Mesenteric fat pad (tissue), 1 donor: Measurements from ENCODE around the gene PALLD. TPM values are rescaled to one million over a fixed set of nuclear protein-coding genes. Genes with fewer than 3 reads are reported as not detected.
"Not testable (repeated sequence)": the region's sequence is repeated elsewhere in the genome, so short reads cannot be mapped to it uniquely, and the experiment has no call there.

Source experiments
- DNase-seq: peaks from one replicate; pipeline ENCODE4 v3.0.0-alpha.2; 2020; ENCODE audit warnings: low spot score
- total RNA-seq: library from RNA; stranded (reverse); fragmentation: NEBNext Ultra II Directional; extraction: Animal tissue kit (Norgen Biotek cat#: 25700); gene quantifications from one replicate; pipeline ENCODE4 v1.2.1, GENCODE V29; 2021
- donor health status: DM: yes; HTN: yes; CAD: no.

Gene PALLD
- total RNA-seq, 1 donor from 2014 or later = 87.9 TPM

DNA sequence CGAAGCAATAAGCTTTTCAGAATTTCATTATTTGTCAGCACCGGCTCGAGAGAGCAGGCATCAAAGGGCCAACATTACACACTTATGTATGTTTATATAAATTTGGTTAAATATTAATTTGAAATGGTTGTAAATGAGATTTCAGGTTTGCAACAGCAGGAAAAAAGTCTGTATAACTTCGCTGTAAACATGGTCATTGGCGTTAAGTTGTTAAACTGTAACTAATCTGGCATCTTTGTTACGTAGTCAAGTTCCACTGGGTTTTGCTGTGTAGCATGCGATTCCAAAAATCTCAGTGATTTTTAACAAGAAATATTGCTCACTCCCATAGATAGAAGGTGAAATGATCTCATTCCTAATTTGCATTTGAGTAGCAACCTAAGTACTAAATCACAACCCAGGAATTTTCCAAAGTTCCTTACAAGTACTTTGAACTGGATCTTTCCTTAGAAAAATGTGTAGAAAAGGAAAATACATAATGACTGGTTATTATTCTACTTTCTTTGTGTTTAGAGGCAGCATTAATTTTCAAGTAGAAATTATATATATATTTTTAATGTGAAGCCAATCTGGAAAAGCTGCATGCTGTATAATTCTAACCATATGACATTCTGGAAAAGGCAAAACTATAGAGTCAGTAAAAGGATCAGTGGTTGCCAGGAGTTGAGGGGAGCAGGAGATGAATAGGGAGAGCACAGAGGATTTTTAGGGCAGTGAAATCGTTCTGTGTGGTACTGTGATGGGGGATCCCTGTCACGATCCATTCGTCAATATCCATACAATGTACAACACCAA lies 291.1 kb downstream of the PALLD start:
- DNase-seq = no peak

DNA sequence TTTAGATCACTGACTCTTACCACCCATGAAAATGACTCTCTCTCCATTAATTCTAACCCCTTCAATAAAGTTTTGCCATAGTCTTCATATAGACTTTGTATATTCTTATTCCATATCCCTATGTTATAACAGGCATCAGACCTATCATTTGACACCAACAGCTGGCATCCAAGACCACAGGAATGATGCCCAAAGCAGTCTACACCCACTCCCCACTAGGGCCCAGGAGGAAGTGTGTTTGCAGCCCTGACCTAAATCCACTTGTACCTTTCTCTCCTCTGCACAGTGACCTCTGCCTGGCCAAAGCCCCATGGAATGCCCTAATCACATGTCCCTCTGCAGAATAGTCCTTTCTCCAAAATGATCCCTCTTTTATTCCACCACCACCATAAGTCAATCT lies 294.0 kb downstream of the PALLD start:
- no peak for DNase-seq

GRCh38 chr4:168791376-168791775 lies 294.5 kb downstream of the PALLD start:
- DNase-seq = no peak

GRCh38 chr4:168793542-168793941 lies 296.7 kb downstream of the PALLD start:
- no peak for DNase-seq

DNA sequence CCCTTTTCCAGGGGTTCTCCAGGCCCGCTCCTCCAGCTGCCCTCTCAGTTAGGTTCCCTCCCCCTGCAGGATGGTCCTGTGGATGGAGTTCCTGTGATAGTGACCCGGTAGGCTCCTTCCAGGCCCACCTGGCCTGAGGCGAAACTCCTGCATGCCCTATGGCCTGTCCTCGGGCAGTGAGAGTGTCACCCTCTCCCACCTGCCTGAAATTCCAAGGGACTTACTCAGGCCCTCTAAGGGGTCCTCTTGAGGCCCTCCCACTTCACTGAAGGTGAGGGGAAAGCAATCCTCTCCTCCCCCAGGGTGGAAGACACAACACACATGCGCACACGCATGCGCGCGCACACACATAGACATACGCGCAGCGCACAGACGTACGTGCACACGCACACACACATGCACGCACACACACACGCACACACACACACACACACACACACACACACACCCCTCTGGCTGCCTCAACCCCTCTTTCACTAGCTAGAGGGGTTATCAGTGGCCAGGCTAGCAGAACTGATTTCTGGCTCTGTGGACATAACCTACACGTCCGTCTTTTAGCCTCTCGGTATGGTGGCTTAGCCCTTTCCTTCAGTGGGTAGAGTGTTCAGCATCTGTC lies 297.3 kb downstream of the PALLD start:
- DNase-seq = no peak

DNA sequence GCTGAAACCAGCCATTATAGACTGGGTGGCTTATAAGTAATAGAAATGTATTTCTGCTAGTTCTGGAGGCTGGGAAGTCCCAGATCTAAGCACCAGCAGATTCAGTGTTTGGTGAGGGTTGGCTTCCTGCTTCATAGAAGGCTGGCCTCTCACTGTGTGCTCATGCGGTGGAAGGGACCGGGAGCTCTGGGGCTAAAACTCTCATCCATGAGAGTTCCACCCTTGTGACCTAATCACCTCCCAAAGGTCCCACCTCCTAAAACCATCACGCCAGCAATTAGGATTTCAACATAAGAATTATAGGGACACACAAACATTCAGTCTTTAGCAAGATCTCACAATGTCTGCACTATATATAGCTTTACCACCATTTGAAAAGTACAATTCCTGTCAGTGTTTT lies 298.0 kb downstream of the PALLD start:
- DNase-seq = no peak

DNA sequence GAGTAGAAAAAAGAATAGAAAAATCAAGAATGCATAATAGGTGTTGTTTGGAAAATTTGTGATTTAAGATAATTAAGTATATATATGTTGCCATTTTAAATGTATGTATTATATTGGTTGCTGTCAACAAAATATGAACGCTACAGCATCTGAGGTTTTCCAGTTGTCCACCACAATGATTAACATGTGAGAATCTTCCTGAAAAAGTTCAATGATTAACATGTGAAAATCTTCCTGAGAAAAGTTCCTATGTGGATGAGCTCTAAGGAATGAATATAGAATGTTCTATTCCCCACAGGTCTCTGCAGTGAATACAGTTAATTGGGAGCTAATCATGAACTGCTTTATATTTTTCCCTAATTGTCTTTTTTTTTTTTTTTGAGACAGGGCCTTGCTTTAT lies 298.5 kb downstream of the PALLD start:
- DNase-seq = no peak

DNA sequence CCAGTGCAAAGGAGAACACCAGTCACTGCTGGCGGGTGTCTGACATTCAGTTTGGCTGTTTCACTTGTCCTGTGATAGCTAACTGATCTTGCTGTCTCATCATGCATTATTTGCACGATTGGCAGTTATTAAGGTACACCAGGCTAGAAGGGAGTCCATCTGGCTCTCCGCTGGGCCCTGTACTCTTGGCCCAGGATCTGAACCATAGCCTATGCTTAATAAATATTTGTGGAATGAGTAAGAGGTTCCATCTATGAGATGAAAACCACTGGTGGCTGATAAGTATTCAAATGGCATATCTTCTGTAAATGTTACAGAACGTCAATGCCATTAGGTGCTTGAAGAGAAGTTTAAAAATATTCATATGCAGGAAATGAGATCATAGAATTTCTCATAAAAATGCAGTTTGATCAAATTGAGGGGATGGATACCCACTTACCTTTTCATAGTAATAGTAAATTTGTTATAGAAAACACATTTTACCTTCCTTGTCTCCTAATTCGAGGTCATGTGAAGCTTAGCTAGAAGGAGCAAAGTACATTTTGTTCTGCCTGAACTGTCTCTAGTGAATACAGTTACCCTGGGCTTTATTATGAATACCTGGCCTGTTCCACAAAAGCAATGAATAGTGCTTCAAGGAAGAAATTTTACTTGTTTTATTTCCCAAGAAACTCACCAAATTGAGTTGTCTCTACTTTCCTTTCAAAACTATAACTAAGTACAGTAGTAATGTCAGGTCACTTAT lies 299.7 kb downstream of the PALLD start:
- no peak for DNase-seq

GRCh38 chr4:168797194-168797593 lies 300.3 kb downstream of the PALLD start:
- no peak for DNase-seq

DNA sequence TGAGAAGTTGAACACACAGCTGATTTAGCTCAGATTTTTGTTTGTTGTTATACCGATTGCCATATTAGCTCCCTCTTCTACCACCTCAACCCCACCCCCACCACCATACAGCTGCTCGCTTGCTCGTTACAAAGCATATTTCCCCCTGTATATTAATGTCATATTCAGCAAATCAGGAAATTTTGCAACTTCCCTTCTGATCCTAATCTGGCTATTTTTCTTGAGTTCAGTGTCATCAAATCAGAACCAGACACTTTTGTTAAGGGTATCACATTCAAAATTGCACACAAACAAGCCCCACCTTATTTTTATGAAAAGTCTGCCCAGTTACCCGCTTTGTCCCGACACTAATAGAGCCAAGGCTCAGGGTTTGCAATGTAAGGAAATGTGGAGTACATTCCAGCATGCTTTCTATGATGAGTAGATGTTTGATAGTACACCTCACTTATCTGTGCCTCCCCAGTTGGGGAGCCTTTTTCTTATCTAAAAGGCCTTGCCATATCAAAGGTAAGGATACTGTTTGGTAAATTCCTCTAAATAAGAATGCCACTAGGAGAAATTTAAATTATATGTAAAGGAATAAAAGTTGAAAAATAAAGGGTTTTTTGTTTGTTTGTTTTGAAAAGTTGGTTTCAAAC lies 301.0 kb downstream of the PALLD start:
- no peak for DNase-seq

DNA sequence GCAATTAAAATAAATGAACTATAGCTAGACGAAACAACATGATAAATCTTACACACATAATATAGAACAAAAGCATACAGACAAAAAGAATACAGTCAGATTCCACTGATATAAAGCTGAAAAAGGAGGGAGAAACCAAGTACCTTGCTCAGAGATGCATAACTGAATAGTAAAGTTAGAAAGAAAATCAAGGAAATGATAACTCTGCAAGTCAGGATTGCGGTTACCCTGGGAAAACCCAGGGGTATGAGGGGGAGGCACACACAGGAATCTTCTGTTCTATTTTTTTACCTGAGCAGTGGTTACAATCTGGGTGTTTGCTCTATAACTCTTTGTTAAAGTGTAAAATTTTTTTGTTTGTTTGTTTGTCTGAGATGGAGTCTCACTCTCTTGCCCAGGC lies 304.1 kb downstream of the PALLD start:
- no peak for DNase-seq

DNA sequence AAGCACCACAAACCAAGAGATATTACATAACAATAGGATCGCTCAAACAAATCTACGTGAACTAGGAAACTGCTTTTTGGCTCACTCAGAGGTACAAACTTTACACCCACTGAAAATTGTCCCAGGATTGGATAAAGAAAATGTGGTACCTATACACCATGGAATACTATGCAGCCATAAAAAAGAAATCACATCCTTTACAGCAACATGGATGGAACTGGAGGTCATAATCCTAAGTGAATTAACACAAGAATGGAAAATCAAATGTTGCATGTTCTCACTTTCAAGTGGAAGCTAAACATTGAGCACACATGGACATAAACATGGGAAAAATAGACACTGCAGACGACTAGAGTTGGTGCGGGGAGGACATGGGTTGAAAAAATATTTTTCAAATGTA lies 305.4 kb downstream of the PALLD start:
- DNase-seq = no peak

DNA sequence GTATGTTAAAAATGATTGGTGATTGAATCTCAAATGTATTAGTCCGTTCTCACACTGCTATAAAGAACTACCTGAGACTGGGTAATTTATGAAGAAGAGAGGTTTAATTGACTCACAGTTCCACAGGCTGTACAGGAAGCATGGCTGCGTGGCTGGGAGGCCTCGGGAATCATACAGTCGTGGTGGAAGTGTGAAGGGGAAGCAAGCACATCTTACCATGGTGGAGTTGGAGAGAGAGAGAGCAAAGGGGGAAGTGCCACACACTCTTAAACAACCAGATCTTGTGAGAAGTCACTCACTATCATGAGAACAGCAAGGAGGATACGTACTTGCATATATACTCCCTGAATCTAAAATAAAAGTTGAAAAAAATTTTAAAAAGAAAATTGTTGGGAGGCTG lies 306.2 kb downstream of the PALLD start:
- DNase-seq = not testable (repeated sequence)

GRCh38 chr4:168803732-168804131 lies 306.9 kb downstream of the PALLD start:
- no peak for DNase-seq

GRCh38 chr4:168804146-168804545 lies 307.3 kb downstream of the PALLD start:
- DNase-seq = no peak

DNA sequence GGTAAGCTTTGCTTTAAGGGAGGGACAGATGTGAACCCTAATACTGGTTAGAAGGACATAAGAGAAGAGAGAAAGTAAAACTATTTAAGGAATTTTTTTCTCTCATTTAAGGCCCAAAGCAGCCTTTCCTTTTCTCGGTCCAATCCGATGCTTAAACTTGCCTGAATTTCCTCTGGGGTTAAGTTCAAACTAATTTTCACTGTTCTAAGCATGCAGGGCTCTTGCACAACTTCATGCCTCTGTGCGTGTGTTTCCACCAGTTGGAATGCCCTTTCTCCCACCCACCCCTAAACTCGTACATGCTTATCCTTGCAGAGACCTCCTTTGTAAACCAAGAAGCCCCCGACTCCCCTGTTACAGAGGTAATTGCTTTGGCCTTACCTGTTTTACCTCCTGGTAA lies 308.5 kb downstream of the PALLD start:
- no peak for DNase-seq

GRCh38 chr4:168806247-168806646 lies 309.4 kb downstream of the PALLD start:
- DNase-seq = not testable (repeated sequence)

GRCh38 chr4:168811207-168811606 lies 314.4 kb downstream of the PALLD start:
- DNase-seq = no peak

GRCh38 chr4:168811786-168812651 lies 315.2 kb downstream of the PALLD start:
- DNase-seq = no peak

DNA sequence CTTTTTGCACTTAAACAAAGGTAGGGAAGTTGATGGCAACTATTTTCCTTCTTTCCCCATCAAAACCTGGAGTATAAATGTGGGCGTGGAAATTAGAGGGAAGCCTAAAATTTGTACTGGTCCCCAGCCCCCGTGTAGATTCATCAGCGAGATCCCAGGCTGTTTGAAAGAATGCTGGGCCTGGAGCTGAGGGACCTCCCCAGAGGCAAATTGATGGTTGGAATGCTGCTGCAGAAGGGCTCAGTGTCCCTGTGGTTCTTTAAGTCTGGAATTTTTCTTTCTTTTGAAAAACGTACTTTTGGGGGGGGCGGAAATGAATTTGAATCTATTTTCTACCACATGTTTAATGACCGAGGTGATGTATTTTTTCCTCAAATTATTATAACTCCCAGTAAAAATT lies 316.0 kb downstream of the PALLD start:
- DNase-seq = no peak

GRCh38 chr4:168813890-168814289 lies 317.0 kb downstream of the PALLD start:
- DNase-seq = no peak
